Right forelimb (tissue), 1 donor: ENCODE data around the gene FAAP20.
"Not testable (repeated sequence)": the region's sequence is repeated elsewhere in the genome, so short reads cannot be mapped to it uniquely, and the experiment has no call there.

Experiments used
- DNase-seq: peaks from one replicate; pipeline ENCODE4 v3.0.0-alpha.2; 2018

The FAAP20 gene

DNA sequence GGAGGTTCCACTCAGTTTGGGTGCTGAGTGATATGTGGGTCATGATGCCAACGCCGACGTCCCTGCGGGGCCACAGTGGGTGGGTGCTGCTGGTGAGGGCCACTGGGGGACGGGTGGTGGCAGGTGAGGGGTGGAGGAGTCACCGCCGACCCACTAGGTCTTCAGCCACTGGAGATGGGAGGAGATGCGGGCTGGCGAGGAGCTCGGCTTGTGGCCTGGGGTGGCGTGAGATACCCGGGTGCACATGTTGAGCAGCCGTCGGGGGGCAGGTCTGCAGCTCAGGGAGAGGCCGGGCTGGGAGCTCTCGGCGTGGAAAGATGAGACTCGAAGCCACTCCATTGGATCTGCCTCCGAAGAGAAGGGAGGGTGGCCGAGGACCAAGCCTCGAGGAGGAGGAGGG, 40.5 kb downstream of the FAAP20 start:
- no peak for DNase-seq

DNA sequence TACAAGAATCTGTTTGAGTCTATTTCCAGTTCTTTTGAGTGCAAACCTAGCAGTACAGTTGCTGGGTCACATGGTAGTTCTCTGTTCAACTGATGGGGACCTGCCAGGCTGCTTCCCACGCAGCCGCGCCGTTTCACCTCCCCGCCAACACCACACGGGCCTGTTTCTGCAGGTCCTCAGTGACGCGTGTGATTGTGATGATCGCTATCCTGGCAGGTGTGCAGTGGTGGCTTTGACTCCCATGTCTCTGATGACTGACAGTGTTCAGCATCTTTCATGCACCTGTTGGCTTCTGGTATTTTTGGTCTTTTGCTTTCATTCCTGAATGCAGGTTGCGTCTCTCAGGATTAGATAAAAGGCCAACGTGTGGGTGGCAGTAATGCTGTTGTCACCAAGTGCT, 41.6 kb downstream of the FAAP20 start:
- no peak for DNase-seq

DNA sequence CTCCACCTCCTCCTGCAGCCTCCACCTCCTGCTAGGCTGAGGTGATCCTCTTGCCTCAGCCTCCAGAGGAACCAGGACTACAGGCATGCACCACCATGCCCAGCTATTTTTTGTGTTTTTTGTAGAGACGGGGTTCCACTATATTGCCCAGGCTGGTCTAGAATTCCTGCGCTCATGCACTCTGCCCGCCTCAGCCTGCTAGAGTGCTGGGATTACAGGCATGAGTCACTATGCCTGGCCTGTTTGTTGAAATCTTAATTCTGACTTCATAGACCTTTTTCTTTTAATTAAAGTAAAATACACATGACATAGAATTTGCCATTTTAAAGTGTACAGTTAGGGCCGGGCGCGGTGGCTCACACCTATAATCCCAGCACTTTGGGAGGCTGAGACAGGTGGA, 42.7 kb downstream of the FAAP20 start:
- no peak for DNase-seq

GRCh38 chr1:2151252-2151651, 43.3 kb downstream of the FAAP20 start:
- DNase-seq, result no peak

DNA sequence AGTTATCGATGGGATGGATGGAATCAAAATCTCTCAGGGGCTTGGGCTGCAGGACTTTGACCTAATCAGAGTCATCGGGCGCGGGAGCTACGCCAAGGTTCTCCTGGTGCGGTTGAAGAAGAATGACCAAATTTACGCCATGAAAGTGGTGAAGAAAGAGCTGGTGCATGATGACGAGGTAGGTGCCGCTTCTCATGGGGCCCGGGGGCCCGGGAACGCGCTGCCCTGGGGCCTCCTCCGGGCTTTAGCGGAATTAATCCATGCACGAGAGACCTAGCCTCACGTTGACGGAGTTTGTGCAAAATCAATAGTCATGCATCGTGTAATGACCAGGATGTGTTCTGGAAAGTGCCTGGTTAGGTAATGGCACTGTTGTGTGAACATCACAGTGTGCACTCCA, 43.8 kb downstream of the FAAP20 start:
- no peak for DNase-seq

DNA sequence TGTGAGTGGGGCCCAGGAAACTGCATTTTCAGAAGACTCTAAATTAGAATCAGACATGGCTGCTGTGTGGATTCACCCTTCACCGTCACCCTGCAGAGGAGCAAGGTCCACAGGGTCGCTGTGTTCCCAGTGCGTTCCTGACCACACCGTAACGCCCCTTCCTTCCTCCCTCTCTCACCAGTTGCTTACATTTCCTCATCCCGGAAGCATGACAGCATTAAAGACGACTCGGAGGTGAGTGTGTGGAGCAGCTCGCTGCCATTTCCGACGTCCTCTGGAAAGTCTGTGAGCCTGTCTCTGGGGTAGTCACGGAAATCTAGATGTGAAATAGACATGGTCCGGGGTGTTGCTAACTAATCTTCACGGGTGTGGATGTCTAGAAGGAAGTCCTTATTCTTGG, 45.9 kb downstream of the FAAP20 start:
- DNase-seq, result no peak

DNA sequence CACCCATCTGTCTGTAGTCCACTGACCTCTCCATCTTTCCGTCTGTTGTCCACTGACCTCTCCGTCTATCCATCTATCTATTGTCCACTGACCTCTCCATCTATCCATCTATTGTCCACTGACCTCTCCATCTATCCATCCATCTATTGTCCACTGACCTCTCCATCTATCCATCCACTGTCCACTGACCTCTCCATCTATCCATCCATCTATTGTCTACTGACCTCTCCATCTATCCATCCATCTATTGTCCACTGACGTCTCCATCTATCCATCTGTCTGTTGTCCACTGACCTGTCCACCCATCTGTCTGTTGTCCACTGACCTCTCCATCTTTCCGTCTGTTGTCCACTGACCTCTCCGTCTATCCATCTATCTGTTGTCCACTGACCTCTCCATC, 46.7 kb downstream of the FAAP20 start:
- DNase-seq, result not testable (repeated sequence)

GRCh38 chr1:2146836-2147517, 47.6 kb downstream of the FAAP20 start:
- no peak for DNase-seq

DNA sequence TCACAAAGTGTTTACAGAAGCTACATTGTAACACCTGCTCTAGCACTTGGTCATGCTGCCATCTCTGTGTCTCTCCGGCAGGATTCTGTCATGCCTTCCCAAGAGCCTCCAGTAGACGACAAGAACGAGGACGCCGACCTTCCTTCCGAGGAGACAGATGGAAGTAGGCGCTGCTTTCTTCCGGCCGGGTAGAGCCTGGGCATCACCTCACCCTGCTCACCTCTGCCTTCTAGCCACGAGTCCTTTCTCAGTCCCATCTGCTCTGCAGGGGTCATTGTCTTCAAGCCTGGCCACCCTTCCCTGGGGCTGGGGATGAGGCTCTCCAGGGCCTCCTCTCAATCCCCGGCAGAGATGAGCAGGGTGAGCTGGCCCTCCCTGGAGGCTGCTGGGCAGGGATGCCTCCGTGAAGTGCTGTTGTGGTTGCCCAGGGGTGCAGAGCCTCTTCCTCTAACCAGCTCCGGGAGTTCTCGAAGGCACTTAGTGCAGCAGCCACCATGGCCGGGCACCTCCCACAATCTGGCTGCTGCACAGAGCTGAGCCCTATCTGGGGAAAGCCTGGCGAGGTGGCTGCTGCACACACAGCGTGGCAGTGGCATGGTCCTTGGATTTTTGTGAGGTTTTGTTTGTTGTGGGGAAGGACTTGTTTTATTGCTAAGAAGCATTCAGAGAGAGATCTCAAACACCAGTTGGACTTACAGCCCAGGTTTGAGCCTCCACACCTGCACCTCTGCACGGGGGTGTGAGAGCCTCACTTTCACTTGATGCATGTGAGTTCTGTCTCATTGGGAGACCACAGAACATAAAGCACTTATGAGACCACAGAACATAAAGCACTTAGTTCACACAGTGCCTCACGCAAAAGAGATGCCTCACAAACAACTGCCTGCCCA, 48.4 kb downstream of the FAAP20 start:
- no peak for DNase-seq

- no peak for DNase-seq
Measured at GRCh38 chr1:2144501-2145090, 50.0 kb downstream of the FAAP20 start.

GRCh38 chr1:2143814-2144500, 50.6 kb downstream of the FAAP20 start:
- DNase-seq, result no peak

- DNase-seq, result no peak
Measured at GRCh38 chr1:2141025-2141424, 53.5 kb downstream of the FAAP20 start.
